Stimulated activated CD8-positive, alpha-beta memory T cell treated with anti-CD3 and anti-CD28 coated beads, Interleukin-15, amount 100 ng/mL, for 24 hours (primary cell): Measurements from ENCODE around the gene BORCS6.
A peak's percentile ranks its signal among the peaks of the same experiment; 100 is the strongest.
"Not testable (repeated sequence)": the region's sequence is repeated elsewhere in the genome, so short reads cannot be mapped to it uniquely, and the experiment has no call there.

Experiments used
- DNase-seq: peaks from one replicate; pipeline ENCODE4 v3.0.0-alpha.2; 2020; ENCODE audit warnings: low read depth

BORCS6 gene

GRCh38 chr17:8189711-8190477, at the start of gene BORCS6:
Gene BORCS6 (minus strand): TSS chr17:8190180. CDS start chr17:8190140, 40 bp downstream.
- peak; percentile 63 for DNase-seq

DNA sequence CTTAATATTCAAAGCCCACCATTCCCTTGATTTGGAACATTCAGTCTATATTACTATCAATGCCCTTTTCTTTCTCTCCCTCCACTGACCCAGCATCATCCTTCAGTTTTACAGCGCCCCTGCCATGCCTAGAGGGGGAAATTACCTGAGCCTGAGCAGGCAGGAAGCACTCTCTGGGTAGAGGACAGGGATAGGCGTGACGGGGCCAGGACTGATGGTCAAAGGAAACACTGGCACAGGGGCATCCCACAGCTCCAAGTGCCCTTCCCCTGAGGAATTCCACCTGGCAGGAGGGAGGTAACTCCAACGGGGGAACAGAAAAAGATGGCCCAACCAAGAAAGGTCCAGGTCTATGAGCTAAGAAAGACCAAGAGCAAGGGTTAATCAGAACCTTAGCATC, 47.9 kb upstream of the BORCS6 start:
- no peak for DNase-seq

GRCh38 chr17:8237175-8237574, 47.2 kb upstream of the BORCS6 start:
- DNase-seq = no peak

DNA sequence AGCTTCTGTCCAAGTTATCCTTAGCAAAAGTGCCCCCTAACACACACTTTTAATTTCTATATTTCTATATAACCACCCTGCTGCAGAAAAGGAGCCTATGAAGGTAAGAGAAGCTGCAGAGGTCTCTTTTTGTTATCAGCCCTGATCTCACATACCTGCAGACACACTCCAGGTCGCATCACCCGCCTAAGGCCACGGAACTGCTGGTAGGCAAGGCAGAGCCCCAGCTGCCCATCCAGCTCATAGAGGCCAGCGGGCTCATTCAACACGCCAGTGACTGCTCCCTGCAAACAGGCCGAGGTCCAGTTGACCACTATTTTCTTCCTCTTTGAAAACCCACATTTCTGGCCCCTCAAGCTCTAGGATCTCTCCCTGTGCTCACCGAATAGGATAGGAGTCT, 45.7 kb upstream of the BORCS6 start:
- no peak for DNase-seq

- DNase-seq = no peak
Observed at GRCh38 chr17:8234361-8235270, 44.6 kb upstream of the BORCS6 start.

GRCh38 chr17:8231701-8232100, 41.7 kb upstream of the BORCS6 start:
- DNase-seq = no peak

DNA sequence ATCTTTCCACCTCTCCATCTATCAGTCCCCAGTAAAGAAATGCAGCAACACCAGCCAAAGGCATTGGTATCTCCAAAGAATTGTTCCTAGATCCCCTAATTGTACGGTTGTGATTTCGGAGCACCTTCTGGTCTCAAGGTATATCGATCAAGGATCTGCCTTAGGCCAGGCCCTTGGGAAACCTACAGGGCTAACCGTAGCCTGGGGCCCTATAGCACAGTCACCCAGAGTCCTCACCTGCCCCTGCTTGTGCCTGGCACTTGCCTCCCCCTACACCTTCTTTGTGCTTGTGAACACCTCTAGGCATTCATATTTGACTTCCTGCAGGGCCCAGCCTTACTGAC, 37.2 kb upstream of the BORCS6 start:
- no peak for DNase-seq

DNA sequence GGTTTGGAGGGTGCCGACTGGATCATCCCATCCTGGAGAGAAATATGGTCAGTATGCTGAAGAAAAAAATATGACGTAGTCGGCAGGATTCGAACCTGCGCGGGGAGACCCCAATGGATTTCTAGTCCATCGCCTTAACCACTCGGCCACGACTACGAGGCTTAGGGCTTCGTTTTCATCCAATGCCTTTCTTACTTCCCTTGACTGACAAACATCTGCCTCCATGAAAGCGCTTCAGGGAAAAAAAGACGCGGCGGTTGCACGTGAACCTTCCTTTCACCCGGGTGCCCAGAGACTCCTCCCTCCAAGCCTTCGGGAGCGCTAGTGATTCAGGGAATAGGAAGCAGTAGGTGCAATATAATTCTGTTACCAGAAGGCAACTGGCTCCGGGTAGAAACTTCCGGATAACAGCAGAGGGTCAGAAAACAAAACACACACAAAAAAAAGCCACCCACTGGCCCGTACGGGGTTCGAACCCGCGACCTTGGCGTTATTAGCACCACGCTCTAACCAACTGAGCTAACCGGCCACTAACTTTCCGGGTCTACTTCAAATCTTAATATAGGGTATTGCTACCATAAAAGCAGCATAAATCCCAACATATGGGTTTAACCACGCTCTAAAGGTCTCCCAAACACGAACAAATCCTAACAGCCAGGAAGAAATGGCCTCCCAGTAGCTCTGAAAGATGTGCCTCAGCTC, 36.7 kb upstream of the BORCS6 start:
- peak; percentile 18 for DNase-seq

DNA sequence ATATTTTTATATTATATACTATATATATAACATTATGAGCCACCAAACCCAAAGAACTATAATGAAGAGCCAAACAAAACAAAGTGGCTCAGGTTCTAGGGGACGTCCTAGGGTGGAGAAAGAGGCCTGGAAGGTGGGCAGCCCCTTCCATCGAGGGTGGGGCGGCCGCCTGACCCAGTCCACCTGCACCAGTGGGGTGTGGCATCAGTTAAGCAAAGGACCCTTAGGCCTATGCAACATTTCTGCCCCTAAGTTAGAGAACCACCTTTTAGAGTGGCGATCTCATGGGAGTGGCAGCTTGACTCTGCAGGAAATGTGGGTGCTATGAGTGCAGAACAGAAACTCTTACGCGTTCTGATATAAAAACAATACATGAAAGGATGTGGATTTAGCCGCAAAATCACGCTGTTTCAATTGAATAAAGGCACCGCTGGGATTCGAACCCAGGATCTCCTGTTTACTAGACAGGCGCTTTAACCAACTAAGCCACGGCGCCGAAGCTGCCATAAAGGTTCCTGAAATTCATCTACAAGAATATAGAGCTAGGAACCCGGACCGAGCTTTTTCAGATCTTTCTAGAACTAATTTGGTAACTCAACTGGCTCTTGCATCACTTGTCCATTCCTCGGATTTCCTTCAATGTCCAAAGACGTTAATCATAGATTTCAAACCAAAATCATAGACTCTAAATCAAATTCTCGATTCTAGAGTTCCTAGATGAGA, 36.0 kb upstream of the BORCS6 start:
- DNase-seq = peak; percentile 54

GRCh38 chr17:8224891-8225812, 35.2 kb upstream of the BORCS6 start:
- DNase-seq = no peak

DNA sequence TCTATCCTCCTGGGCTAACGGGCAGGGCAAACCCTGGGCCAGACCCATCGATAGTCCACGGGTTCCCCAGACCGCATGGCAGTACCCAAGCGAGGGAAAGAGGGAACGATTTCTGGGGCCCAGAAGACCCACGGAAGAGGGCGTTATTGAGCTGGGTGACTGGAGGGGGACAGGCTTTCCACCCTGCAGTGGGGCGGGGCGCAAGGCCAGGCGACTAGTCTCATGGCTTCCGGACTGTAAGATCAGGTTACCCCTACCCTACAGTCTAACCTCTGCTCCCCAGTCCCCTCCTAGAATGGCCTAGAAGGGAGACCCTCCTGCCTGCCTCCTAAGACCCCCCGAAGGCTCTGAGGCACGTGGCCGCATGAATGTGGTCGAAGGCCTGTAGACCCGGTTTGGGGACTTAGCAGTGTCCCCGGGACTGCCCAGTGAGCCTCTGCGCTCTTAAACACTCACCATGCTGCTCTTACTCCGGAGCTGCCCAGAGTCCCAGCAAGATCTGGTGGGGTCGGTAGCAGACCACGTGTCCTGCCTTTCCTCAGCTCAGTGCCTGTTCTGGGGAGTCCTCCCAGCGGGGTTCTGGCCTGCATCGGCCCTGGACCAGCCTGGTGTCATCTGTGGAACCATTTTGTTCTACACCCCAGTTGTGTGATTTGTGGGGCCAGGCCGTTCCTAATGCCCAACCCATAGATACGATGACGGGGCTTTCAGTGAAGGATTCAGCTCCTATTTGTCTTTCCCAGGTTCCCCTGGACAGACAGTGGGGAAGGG, 33.6 kb upstream of the BORCS6 start:
- DNase-seq = no peak

DNA sequence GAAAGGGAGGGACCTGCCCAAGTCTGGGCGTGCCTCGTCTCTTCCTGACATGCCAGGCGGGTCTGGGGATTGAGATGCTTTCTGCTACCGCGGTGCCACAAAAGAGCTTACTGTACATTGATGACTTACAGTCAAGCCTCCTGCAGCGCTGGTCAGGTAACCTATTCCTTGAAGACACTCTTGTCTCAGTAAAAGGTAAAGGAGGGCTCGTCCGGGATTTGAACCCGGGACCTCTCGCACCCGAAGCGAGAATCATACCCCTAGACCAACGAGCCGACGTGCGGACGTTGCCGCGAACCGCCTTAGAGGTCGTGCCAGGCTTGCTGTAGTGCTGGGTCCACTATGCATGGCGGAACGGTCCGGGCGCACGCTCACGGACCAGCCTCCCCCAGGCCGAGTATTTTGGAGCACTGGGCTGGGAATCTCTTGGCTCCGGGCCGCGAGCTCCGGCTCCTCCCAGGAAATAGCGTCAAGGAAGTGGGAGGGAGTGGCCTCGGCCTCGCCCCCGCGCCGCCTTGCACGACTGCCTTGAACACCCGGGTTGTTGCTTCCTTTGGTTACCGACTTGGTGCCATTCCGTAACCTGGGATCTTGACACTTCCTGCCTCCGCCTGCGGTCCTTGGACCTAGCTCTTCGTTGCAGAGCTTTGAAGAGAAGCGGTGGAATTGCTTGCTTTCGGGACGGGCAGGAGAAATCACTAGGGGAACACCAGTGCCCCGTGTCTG, 32.8 kb upstream of the BORCS6 start:
- peak; percentile 95 for DNase-seq

DNA sequence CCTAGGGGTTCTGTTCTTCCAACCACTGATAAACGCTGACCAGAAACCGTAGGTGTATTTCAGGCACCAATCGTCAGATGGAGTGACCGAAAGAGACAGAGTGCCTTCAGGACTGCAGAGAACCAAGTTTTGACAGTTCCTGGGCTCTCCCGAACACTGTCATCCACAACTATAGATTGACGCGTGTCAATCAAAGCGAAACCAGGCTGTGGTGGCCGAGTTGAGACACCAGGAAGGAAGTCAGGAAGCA, 32.3 kb upstream of the BORCS6 start:
- no peak for DNase-seq

GRCh38 chr17:8221663-8222379, 31.8 kb upstream of the BORCS6 start:
- DNase-seq = peak; percentile 83

- peak; percentile 99 for DNase-seq
Observed at GRCh38 chr17:8220783-8221662, 31.0 kb upstream of the BORCS6 start.

GRCh38 chr17:8214000-8214399, 24.0 kb upstream of the BORCS6 start:
- not testable (repeated sequence) for DNase-seq

- DNase-seq = no peak
Observed at GRCh38 chr17:8212312-8213180, 22.6 kb upstream of the BORCS6 start.
